Hepatocyte (in vitro differentiated cells): ENCODE results near the gene PEAK1.

Source experiments
- CTCF ChIP-seq: fragments of 200-600 bp; sonication (generic); IDR thresholded peaks from 2 replicates; pipeline ENCODE4 v1.5.1; 2016; ENCODE audit warnings: antibody characterized with exemption, mild to moderate bottlenecking; ENCODE audit not compliant: poor library complexity
- EZH2 ChIP-seq: fragments of 200-600 bp; sonication (generic); IDR thresholded peaks from 2 replicates; pipeline ENCODE4 v1.6.1; 2016; ENCODE audit warnings: antibody characterized with exemption, mild to moderate bottlenecking, borderline replicate concordance
- EZH2phosphoT487 ChIP-seq: fragments of 200-600 bp; sonication (generic); IDR thresholded peaks from one replicate; pipeline ENCODE4 v1.6.1; 2018; ENCODE audit warnings: antibody characterized with exemption, mild to moderate bottlenecking, low read depth, moderate library complexity; ENCODE audit not compliant: unreplicated experiment, severe bottlenecking

GRCh38 chr15:77391372-77391951, 28.4 kb downstream of the PEAK1 start:
- no peak for TF ChIP-seq CTCF
- TF ChIP-seq EZH2: no peak
- TF ChIP-seq EZH2phosphoT487: no peak
